AG20443 (cell line): ENCODE data around the gene PSMC3.
A peak's percentile ranks its signal among the peaks of the same experiment; 100 is the strongest.

Experiments used
- DNase-seq: peaks from one replicate; pipeline ENCODE4 v3.0.0; 2012; ENCODE audit warnings: low spot score, mixed read lengths

PSMC3 gene

GRCh38 chr11:47394322-47395222 is 31.7 kb downstream of the PSMC3 start:
- DNase-seq, result no peak

GRCh38 chr11:47394050-47394321 is 32.3 kb downstream of the PSMC3 start:
- no peak for DNase-seq

DNA sequence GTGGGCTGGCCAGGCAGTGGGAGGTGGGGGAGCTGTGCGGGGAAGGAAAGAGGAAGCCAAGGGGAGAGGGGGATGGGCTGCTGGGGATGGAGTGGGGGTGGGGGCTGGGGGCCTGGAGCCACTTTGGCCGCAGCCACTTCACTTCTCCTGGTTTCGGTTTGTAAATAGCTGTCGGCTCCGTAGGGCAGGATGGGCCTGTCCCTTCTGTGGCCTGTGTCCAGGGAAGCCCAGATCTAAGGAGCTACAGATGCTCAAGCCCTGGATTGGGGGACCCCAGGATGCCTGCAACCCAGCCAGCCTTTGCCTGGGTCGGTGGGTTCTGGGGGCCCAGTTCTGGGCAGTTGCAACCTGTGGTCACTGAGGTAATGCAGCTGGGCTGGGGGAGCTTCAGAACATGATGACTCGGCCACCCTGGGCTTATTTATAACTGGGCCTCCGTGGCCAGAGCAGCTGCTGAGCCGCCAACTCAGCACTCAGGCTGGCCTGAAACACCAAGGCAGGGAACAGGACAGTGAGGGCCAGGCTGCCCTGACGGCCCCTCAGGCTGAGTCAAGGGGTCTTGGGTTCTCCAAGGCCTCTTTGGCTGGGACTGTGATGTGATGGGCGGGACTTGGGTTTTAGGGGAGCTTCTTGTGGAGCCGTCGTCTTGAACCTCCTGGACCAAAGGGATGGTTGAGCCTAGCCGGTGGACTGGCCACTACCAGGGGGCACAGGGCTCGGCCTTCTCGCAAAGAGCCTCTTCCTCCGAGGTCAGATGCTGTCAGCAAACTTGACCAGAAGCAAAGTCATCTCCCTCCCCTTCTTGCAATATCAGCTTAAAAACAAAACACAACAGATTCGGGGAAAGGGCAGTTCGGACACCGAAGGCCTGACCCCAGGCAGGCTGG is 32.8 kb downstream of the PSMC3 start:
- DNase-seq, result peak; percentile 80

GRCh38 chr11:47392546-47393162 is 33.6 kb downstream of the PSMC3 start:
- DNase-seq, result no peak

- DNase-seq, result no peak
These were observed 34.4 kb downstream of the PSMC3 start for GRCh38 chr11:47391711-47392432.

GRCh38 chr11:47391077-47391583 is 35.1 kb downstream of the PSMC3 start:
- no peak for DNase-seq

DNA sequence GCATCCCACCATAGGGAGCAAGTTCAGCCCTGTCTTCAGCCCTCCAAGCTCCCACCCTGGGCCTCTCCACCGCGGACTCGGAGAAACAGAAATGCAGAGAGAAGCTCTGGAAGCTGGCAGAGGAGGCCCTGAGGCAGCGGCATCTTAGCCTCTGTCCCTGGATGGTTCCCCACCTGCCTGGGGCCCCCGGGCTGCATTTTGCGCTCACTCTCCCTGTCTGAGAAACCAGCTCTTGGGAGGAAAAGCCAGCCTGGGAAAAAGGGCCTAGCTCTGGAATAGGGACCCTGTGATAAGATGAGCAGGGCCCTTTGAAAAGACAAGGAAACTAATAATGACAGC is 35.8 kb downstream of the PSMC3 start:
- DNase-seq, result no peak

GRCh38 chr11:47389577-47390421 is 36.4 kb downstream of the PSMC3 start:
- DNase-seq, result no peak

DNA sequence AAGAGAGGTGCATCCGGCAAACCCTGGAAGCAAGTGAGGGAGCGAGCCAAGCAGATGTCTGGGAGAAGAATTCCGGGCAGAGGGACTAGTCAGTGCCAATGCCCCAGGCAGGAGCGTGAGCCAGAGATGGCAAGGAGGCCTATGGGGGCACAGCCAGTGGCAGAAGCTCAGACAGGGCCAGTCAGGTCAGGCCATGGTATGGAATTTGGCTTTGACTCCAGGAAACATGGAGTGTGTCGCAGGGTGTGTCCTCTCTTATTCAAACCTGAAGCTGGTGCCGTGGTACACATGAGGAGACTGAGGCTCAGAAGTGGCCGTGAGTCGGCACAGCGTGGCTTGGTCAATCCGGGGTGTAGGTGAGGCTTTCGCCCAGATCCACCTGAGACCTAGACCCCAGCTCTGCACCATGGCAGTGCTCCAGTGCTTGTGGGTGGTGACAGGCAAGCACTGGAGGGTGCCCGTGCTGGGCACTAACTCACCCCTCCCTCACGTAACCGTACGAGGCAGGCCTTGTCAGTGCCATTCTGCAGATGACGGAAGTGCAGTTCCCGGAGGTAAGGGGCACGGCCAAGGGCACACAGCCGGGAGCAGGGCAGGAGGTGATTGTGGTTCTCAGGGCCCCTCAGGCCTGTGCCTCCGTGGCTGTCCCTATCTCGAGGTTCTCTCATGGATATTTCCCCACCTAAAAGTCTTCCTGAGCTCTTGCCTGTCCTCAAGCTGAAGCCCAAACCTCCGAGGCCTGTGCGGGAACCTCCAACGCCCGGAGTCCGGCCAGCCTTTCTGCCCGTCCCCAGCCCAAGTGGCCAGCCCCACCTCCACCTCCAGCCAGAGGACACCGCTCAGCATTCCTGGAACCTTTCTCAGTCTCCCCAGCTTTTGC is 37.3 kb downstream of the PSMC3 start:
- no peak for DNase-seq

- DNase-seq, result no peak
These were observed 38.1 kb downstream of the PSMC3 start for GRCh38 chr11:47387944-47388696.

DNA sequence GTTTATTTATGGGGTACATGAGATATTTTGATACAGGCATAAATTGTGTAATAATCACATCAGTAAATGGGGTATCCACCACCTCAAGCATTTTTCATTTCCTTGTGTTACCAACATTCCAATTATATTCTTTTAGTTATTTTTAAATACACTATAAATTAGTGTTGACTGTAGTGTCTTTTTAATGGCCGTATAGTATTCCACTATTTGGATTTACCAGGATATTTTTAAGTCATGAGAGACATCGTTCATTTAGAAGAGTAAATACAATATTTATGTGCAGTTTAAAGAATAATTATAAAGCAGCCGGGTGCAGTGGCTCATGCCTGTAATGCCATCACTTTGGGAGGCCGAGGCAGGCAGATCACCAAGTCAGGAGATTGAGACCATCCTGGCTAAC is 41.7 kb downstream of the PSMC3 start:
- no peak for DNase-seq

GRCh38 chr11:47383071-47383470 is 43.2 kb downstream of the PSMC3 start:
- no peak for DNase-seq

- no peak for DNase-seq
These were observed 46.2 kb downstream of the PSMC3 start for GRCh38 chr11:47380078-47380477.

- DNase-seq, result no peak
These were observed 46.9 kb downstream of the PSMC3 start for GRCh38 chr11:47379317-47379716.

DNA sequence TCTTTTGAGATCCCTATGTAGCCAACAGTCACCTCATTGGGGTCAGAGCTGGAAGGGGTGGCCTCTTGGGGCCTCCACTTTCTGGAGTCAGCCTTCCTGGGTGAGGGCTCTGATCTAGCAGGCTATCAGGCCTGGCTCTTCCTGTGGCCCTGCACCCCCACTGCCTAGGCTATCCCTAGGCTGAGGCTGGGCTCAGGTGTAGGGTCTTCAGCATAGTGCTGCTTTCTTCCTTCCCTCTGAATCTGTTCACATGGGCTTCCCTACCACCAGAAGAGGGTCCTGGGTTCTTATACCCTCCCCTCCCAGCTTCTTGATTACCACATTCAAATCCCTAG is 47.4 kb downstream of the PSMC3 start:
- DNase-seq, result no peak

GRCh38 chr11:47378010-47378835 is 48.0 kb downstream of the PSMC3 start, which contains the start of gene SPI1:
SPI1 (minus strand) TSS chr11:47378547; CDS start chr11:47378353, 194 bp downstream.
- no peak for DNase-seq

- DNase-seq, result no peak
These were observed 48.6 kb downstream of the PSMC3 start for GRCh38 chr11:47377571-47378009.
